RWPE1 (cell line): ENCODE results near the gene LY6G6F.

Experiments
- CTCF ChIA-PET: fragments of 350-600 bp; sonication (Branson Sonifier 250); formaldehyde crosslinking; extraction: SDS; loops from one replicate; lab custom pipeline; 2021; lab: Yijun Ruan, JAX
- POLR2A ChIA-PET: fragments of 400-600 bp; formaldehyde crosslinking; extraction: SDS; loops from one replicate; lab custom pipeline; 2020; ENCODE audit warnings: antibody characterized with exemption; ENCODE audit not compliant: low non-redundant PET; lab: Yijun Ruan, JAX
- DNase-seq: peaks from one replicate; pipeline ENCODE4 v3.0.0; 2012; ENCODE audit warnings: low spot score
- H3K27ac ChIP-seq: fragments of 450-650 bp; 2 replicates; pipeline ENCODE4 v1.5.1; 2017
- CTCF ChIP-seq: fragments of 450-650 bp; conservative IDR thresholded peaks from 2 replicates; pipeline ENCODE4 v1.5.1; 2017; ENCODE audit warnings: low read depth, mild to moderate bottlenecking

The LY6G6F gene

GRCh38 chr6:31687321-31687720, 19.3 kb upstream of the LY6G6F start:
- ChIA-PET POLR2A (interaction anchor here (0.6 kb wide), 1 partner anchor 293 kb away, joined by 5 read pairs; no protein-coding TSS in a partner anchor), CTCF (no interaction called here)
- no peak for DNase-seq
- no peak for TF ChIP-seq CTCF
- H3K27ac ChIP-seq, result peak overlapping the region; percentile 5; the same call in 1 of the 2 replicates

- CTCF ChIA-PET, result no interaction called here
These were observed 18.6 kb upstream of the LY6G6F start for GRCh38 chr6:31687860-31688693.

GRCh38 chr6:31689249-31690110, 17.2 kb upstream of the LY6G6F start:
- no peak for DNase-seq
- CTCF ChIA-PET, result interaction anchor here (0.6 kb wide), 1 partner anchor 10 kb away, joined by 3 read pairs; no protein-coding TSS in a partner anchor
- no peak; the same call in 1 of the 2 replicates for TF ChIP-seq CTCF
- POLR2A ChIA-PET, result no interaction called here
- H3K27ac ChIP-seq, result peak overlapping the region; percentile 52

More at GRCh38 chr6:31687860-31688693, 18.6 kb upstream of the LY6G6F start:
- TF ChIP-seq CTCF, result no peak
- DNase-seq, result no peak
- H3K27ac ChIP-seq, result peak overlapping the region; percentile 5
- POLR2A ChIA-PET, result interaction anchor here (0.6 kb wide), 1 partner anchor 292 kb away, joined by 5 read pairs; no protein-coding TSS in a partner anchor

- ChIA-PET POLR2A (no interaction called here), CTCF (interaction anchor here (0.6 to 1.0 kb wide), 5 partner anchors 11 to 192 kb away, joined by 3 to 5 read pairs (median 4); partner anchors contain the start of gene LY6G6C)
- no peak for TF ChIP-seq CTCF
- peak overlapping the region; percentile 52 for H3K27ac ChIP-seq
- no peak for DNase-seq
These were observed 16.2 kb upstream of the LY6G6F start for GRCh38 chr6:31690231-31691077.

- ChIA-PET POLR2A (no interaction called here), CTCF (interaction anchor here (0.6 to 1.0 kb wide), 4 partner anchors 31 to 273 kb away, joined by 4 to 5 read pairs (median 4); partner anchors contain the start of gene LY6G6C)
- no peak for DNase-seq
- no peak for TF ChIP-seq CTCF
- H3K27ac ChIP-seq, result peak overlapping the region; percentile 52
These were observed 15.6 kb upstream of the LY6G6F start for GRCh38 chr6:31691078-31691463.
